ENCODE measurements around the gene TIGD7. TPM values are rescaled to one million over a fixed set of nuclear protein-coding genes. Genes with fewer than 3 reads are reported as not detected.

TIGD7 gene
- total and polyA plus RNA-seq, 2 of the 8 experiments (the other 6 are each of a cell fraction or from before 2014, with no cell fraction given) = 3.0 to 8.9 TPM

GRCh38 chr16:3317315-3317999 is 12.2 kb upstream of the TIGD7 start (continued):
- no peak for TF ChIP-seq CHD7 (IDR thresholded peaks at IDR 0.05; ENCODE audit: insufficient replicate concordance, low read length)
